GM19193 (cell line): ENCODE data around the gene ARFIP2.

Experiments used
- POLR2A ChIP-seq: IDR thresholded peaks from 4 replicates; pipeline ENCODE4 v1.6.1; 2011; ENCODE audit not compliant: insufficient read depth, insufficient read length; ENCODE audit errors: extremely low read depth

The ARFIP2 gene, protein sequence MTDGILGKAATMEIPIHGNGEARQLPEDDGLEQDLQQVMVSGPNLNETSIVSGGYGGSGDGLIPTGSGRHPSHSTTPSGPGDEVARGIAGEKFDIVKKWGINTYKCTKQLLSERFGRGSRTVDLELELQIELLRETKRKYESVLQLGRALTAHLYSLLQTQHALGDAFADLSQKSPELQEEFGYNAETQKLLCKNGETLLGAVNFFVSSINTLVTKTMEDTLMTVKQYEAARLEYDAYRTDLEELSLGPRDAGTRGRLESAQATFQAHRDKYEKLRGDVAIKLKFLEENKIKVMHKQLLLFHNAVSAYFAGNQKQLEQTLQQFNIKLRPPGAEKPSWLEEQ

DNA sequence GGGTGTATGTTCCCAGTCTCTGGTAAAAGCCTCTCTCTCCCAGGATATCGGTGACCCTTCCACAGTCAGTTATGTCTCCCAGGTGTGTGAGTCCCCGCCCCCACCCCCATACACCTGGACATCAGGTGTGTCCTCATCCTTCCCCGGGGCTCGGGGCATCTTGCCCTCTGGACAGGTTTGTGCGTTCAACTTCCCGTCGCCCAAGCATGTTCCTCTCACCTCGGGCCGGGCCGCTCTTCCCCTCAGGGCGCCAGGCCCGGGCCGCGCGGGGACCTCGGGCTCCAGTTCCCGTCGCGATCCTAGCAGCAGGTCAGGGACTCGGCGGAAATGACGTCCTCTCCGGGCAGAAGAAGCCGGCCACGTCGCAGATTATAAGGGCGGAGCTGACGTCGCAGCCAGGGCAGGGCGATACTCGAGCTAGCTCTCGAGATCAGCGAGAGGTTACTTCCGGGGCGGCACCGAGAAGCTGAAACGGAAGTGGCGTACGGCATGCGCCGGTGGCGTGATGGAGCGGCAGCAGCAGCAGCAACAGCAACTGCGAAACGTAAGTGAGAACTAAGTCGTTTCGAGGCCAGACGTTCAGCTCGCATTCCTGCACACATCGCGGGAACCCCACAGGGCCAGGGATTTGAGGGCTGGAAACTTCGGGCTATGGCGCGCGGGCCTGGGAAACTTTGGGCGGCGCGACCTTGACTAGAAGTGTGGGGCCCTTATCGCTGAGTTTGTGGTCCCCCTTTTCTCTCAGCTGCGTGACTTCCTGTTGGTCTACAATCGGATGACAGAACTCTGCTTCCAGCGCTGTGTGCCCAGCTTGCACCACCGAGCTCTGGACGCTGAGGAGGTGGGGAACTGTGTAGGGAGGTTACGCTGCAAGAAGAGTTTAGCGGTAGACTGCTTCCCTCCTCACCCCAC is at the start of gene ARFIP2, which contains the start of gene TIMM10B:
Gene ARFIP2, minus strand, starts transcription at position 320 of the 912 bp plus-strand sequence. CDS start 910 bp downstream, outside the sequence.
Gene TIMM10B, plus strand, starts transcription at position 490 of the 912 bp plus-strand sequence. Its CDS starts 16 bp downstream, at position 506.
- TF ChIP-seq POLR2A: peak; percentile 95

- no peak for TF ChIP-seq POLR2A
Observed at GRCh38 chr11:6530848-6531247, 49.7 kb upstream of the ARFIP2 start.

GRCh38 chr11:6529266-6529665 is 48.1 kb upstream of the ARFIP2 start:
- TF ChIP-seq POLR2A: no peak

- TF ChIP-seq POLR2A: no peak
Observed at GRCh38 chr11:6526411-6527135, 45.4 kb upstream of the ARFIP2 start.

DNA sequence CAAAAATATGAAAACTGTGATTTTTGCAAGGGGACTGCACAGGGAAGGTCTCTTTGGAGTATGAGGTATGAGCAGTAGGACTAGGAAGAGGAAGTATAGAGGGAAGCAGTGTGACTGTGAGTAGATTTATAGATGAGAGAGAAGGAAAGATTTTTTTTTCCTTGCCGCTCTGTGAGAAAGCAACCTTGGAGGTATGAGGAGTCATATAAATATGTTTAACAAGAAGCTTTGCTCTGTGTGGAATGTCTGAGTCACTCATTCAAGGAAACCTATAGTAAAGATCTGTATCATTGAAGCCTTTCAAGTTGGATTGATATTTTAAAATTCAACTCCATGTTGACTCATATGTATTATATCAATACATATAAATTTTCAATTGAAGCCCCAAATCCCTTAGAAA is 42.1 kb upstream of the ARFIP2 start:
- TF ChIP-seq POLR2A: no peak

DNA sequence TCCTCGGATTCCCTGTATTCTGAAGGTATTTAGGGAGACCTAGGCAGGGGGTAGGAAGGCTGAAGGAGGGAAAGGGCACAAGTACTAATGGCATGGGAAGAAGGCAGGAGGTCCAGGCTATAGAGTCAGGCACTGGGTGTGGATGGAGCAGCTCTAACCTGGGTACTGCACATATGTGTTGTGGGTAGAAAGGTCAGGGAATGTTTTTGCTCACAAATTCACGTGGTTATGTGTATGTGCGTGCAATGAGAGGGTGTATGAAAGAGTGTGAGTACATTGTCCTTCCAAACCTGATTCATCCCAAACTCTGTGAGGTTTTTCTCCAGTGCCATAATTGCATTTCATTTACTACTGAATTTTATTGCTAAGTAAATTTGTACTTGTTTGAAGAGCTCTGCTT is 39.1 kb upstream of the ARFIP2 start:
- TF ChIP-seq POLR2A: no peak

DNA sequence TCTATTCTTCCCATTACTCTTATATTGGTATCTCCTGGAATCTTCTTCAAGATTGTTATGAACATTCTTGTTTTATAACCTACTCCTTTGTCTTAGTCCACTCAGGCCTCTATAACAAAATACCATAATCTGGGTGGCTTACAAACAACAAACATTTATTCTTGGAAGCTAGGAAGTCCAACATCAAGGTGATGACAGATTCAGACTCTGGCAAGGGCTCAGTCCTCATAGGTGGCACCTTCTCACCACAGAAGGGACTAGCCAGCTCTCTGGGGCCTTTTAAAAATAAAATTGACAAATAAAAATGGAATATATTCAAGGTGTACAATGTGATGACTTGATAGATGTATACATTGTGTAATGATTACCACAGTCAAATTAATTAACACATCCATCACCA is 35.7 kb upstream of the ARFIP2 start:
- no peak for TF ChIP-seq POLR2A

- TF ChIP-seq POLR2A: no peak
Observed at GRCh38 chr11:6505577-6506240, 24.6 kb upstream of the ARFIP2 start.

GRCh38 chr11:6504166-6504565 is 23.0 kb upstream of the ARFIP2 start:
- no peak for TF ChIP-seq POLR2A

GRCh38 chr11:6502382-6502781 is 21.3 kb upstream of the ARFIP2 start:
- no peak for TF ChIP-seq POLR2A

GRCh38 chr11:6498544-6498943 is 17.4 kb upstream of the ARFIP2 start:
- TF ChIP-seq POLR2A: no peak

- TF ChIP-seq POLR2A: no peak
Observed at GRCh38 chr11:6498121-6498520, 17.0 kb upstream of the ARFIP2 start.

GRCh38 chr11:6497069-6497839 is 16.1 kb upstream of the ARFIP2 start, which contains the start of gene DNHD1:
TSS of gene DNHD1 (plus strand) at chr11:6497280. CDS start at chr11:6498216, 936 bp downstream.
- no peak for TF ChIP-seq POLR2A

DNA sequence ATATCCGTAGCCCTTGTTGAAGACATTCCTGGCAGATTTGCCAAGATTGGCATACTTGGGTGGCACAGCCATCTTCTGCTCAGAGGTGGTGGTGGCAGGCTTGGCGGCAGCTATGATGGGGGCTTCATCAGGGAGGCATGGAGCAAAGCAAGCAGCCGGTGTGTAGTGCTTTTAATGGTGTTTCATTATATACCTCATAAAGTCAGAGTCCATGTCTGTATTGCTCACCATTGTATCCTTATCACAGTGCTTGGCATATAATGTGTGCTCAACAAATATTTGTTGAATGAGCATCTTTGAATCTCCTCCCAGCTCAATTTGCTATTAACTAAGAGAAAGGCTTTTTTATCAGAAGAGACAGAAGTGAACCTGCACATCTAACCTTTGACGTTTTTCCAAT is 8.2 kb upstream of the ARFIP2 start:
- TF ChIP-seq POLR2A: no peak
